ENCODE results near the gene PTPN14.
A peak's percentile ranks its signal among the peaks of the same experiment; 100 is the strongest.

Gene PTPN14

DNA sequence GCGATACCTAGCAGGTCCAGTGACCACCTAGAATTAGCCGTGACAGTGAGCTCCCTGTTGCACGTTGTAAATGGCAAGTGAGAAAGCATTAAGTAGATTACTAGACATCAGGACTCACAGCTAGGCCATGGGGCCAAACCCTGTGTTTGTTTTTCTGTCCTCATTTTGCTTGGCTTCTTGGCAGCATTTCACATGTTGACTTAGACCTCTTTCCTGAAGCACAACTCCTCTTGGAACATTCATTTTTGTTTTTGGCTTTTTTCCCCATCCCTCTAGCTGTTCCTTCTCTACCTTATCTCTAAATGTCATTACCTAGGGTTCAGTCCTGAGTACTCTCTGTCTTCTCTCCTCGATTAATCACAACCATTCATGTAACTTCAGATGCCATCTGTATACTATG, 16.9 kb upstream of the PTPN14 start:
- no peak for DNase-seq (ENCODE audit: low spot score)

DNA sequence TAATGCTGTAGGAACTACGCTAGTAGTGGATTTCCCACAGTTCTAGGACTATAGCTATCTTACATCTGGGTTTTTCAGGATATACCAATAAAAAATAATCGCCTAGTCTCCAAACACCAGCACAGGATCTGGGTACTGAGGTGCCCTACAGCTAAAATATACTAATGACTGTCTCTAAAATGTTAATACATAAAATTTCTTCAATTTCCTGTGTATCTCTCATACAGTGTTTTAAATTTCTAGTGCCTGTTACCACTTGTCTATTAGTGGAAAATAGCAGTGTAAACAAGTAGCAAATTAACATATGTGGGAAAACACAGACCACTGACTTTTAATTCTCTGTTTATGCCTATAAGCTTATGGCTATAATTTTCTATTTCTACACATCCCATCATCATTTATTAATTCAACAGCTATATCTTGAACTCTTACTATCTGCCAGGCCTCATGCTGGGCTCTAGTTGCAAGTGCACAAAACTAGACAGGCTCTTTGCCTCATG, 16.1 kb upstream of the PTPN14 start:
- DNase-seq (ENCODE audit: low spot score): no peak

DNA sequence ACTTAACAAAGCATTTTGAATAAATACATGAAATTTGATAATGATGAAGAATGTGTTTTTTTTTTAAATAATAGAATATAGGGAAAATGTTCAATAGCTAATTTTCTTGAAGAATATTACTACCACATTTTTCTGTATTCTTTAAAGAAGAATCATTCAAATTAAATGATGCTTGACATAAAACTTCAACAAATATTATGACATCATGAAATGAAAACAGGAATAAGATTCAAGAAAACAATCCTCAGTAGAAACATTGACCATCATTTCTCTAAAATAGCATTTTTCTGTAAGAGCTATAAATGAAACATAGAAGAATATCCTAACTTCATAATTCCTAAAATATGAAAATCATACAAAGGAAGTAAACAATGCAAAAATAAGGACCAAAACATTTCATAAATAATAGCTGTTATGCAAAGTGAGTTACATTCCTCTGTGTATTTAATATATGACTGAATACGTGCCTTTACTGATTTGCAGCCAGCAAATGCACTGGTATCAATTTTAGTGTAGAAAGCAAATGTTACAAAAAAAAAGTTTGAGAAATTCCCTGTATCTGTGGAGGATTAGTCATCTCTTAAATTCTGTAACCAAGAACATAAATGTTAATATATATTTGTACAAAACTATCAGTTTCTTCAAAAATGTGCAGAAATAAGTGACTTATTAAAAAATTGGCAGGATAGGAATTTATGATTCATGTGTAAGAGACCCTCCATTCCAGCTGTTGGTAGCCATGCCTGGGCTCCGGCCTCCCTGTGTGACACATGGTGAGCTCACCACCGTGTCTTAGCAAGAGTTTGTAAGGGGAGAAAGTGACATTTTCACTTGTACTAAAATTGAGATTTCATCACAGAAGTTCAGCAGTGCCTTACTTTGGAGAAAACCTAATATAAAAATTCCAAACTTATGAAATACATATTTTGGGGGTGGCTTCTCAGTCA, 15.0 kb upstream of the PTPN14 start:
- no peak for DNase-seq (ENCODE audit: low spot score)

DNA sequence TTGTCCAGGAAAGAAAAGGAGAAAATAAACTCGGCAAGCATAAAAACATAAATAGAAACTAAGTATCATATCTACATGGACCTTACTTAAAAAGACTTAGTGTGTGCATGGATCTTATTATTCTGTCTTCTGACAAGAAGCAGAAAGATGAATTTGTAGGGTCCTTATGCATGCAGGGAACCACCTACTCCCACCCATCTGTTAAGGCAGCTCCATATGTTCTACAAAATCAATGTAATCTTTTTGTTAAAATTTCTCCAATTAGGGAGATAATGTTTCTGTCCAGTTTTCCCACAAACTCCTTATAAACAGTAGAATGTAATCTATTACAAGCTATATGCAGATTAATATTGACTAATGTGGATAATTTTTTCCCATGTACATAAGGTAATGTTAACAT, 13.9 kb upstream of the PTPN14 start:
- DNase-seq (ENCODE audit: low spot score): no peak

DNA sequence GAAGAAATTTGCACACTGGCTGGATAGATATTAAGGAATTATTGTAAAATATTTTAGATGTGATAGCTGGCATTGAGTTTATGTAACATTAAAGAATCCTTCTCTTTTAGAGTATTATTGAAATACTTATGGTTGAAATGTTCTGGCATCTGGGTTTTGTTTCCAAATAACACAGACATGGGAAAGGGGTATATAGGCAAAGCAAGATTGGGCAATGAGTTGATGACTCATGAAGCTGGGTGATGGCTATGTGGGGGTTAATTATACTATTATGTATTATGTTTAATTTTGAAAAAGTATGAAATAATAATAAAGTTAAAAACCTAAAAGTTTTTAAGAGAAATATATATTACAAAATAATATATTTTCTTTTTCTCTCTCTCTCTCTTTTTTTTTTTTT, 12.5 kb upstream of the PTPN14 start:
- DNase-seq (ENCODE audit: low spot score): no peak

DNA sequence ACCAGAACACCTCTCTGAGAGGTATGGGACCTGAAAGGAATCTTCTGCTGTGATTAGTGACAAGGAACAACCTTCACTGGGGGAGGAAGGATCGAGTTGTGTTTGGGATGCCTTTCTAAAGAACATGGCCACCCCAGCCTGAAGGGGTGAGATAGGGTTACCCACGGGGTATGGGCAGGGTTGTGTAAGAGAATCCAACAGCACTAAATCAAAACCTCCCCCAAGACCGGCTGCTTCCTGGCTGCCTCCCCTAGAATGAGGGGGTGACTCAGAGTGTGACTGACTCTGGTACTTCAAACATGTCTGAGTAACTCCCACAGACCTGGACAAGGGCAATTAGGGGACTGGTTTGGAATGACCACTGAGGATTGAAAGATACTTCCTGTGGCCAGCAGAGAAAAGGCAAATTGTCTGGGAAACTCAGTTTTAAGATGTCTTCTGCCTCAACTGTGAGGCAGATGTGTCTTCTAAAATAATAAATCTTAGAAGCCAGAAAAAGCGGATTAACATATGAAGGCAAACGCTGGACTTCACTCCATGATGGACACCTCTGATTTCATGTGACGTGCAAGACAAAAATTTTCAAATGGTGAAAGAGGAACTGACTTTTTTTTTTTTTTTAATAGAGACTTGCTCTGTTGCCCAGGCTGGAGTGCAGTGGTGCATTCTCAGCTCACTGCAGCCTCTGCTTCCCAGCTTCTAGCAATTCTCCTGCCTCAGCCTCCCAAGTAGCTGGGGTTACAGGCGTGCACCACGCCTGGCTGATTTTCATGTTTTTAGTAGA, 6.7 kb upstream of the PTPN14 start:
- no peak for DNase-seq (ENCODE audit: low spot score)

DNA sequence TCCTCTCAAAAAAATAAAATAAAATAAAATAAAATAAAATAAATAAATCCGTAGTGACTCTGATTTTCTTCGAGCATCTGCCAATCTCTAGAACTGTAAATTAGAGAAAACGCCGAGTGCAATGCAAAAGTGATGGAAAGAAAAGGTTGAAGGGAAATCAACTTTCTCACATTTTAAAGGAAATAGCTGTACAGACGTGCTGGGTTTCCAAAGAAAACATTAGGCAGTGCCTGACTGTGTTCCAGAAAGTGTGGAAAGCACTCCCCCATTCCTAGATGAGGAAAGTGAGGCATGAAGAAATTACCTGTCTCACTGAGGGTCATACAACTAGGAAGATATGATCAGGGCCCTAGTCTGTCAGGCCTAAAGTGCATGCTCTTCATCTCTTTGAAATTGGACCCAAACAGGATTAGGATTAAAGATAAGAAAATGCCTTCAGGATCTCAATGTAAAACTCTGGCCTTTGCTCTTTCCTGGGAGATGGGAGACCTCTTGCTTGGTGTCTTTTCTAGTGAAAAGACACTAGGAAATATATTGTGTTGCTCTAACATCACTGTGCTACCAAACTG, 1.8 kb upstream of the PTPN14 start:
- DNase-seq (ENCODE audit: low spot score): no peak

DNA sequence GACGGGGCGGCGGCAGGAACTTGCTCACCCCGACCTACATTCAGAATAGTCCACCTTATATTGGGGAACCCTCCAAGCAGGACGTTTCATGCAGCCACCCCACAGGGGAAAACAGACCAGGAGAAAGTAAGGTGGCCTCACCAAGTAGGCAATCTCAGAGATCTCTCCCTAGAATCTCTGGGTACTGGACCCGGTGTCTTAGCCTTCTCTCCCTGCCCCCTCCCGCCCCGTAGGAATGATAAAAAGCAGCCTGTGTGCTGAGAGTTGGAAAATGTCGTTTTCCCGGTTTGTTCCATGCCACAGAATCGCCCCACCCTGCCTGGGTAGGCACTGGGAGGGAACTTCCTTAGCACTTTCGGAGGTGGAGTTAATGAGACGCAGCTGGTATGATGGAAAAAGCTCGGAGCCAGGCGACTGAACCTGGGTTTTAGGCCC, 789 bp upstream of the PTPN14 start:
- DNase-seq (ENCODE audit: low spot score): peak; percentile 35

DNA sequence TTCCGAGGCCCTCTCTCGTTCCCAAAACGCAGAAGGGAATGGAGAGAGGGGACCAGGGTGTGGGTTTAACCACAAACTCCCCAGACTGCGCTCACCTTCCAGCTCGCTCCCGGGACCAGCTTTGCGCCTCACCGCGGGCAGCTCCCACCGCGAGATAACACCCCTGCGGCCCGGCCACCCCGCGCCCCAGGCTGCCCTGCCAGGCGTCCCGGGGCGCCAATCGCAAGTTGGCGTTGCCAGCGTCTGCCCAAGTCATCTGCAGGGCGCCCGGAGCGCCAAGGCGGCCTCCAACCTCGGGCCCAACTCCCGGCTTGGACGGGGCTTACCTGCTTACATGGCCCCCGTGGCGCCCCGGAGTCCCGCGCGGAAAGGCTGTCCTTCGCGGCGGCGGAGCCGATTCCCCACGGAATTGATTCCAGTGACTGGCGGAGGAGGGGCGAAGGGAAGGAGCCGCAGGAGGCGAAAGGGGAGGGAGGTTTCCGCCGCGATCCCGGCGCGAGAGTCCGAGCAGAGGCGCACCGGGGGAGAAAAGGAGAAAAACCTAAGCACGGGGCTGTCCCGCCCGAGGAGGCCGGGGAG, 456 bp downstream of the PTPN14 start:
- DNase-seq (ENCODE audit: low spot score): no peak

DNA sequence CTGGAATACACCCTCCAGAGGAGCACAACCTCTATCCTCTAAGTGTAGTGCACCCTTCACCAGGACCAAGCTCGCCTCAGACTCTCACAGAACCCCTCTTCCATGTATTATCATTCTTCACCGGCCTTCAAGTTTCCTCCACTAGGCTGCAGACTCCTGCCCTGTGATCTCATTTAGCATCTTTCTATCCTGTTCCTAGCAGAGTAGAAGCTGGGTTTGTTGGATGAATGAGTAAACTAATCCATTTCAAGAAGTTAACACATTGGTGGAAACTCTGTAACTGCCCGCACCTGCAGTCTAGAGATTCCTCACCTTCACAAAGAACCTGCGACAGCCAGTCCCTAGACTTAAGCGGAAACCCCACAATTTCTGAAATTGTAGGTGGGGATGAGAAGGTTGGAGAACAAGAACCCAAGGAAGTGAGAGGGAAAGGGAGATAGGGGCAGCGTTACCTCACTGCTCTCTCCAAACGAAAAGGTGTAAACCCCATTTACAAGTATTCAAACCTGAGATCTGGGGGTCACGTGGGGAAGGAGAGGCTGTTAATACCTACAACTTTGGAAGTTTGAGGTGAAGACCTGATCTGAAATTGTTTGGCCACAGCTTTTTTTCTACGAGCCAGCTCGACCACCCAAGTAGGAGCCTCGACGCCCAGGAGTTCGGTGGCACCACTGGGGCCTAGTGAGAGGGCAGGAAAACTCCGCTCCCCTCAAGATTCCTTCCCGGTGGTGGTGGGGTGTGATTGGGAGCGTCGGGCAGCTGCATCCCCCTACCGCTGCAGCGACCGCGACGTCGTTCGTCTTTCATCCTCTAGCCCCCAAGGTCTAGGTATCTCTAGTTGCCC, 1.2 kb downstream of the PTPN14 start:
- DNase-seq (ENCODE audit: low spot score): no peak

DNA sequence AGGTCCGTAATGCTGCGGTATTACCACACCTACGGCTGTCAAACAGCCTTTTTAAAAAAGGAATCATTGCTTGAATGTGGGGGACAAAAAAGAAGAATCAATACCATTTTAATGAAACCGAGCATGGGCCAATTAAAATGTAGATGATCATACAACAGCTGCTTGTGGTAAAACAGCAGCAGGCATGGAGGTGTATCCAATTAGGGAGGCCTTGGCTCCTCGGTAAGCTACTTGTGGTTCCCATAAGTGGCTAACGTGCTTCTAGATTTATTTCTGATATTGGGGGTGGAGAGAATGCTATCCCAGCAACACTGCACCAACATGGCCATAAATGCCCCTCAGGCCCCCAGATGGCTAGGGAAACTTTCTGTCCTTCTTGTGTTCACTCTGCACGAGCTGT, 1.8 kb downstream of the PTPN14 start:
- DNase-seq (ENCODE audit: low spot score): no peak

DNA sequence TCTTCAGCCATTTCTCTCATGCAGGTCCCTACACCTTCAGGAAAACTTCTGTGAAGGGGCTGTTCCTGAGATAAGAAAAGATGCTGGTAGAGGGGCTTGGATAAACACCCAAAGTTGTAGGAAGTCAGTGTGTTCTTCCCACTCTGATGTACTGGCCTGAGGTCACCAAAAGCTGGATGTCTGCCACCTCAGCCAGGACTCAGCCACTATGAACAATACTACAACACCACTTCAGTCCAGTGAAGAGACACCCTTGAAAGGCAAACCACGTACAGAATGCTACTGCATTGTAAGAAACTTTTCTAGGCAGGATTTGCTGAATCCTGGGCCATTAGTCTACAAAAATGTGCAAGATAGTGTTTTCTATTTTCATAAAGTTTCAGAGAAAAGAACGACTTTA, 2.4 kb downstream of the PTPN14 start:
- DNase-seq (ENCODE audit: low spot score): peak; percentile 52

DNA sequence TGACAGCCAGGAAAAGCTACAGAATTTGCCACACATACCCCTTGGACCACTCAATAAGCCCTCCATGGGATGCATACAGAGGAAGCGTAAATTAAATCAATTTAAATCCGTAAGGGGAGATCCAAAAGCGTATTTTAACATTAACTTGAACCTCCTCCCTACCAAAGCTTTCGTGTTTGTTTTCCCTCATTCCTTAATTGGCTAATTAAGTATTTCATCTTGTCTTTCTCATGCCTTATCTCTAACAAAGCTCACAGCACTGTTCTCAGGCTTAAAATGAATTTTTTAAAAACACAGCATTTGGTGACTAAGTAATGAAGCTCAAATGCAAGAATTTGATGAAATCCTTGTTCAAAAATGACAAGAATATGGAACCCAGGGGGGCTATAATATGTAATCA, 3.1 kb downstream of the PTPN14 start:
- no peak for DNase-seq (ENCODE audit: low spot score)

DNA sequence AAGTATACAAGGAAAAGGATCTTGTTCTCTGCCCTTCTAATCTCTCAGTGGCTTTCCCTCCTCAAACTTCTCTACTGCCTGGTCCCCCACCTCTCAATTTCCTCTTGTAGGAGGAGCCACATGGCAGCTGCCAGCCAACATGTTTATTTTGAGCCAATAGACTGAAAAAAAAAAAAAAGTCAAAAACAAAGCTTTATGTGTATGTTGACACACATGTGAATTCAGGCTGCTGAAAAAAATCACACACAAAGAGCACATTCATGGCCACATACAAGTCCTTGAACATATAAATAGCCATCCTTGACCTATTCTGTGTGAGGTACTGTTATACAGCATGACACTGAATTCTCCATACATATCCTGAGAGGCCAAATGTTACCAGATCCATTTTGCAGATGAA, 3.7 kb downstream of the PTPN14 start:
- no peak for DNase-seq (ENCODE audit: low spot score)

DNA sequence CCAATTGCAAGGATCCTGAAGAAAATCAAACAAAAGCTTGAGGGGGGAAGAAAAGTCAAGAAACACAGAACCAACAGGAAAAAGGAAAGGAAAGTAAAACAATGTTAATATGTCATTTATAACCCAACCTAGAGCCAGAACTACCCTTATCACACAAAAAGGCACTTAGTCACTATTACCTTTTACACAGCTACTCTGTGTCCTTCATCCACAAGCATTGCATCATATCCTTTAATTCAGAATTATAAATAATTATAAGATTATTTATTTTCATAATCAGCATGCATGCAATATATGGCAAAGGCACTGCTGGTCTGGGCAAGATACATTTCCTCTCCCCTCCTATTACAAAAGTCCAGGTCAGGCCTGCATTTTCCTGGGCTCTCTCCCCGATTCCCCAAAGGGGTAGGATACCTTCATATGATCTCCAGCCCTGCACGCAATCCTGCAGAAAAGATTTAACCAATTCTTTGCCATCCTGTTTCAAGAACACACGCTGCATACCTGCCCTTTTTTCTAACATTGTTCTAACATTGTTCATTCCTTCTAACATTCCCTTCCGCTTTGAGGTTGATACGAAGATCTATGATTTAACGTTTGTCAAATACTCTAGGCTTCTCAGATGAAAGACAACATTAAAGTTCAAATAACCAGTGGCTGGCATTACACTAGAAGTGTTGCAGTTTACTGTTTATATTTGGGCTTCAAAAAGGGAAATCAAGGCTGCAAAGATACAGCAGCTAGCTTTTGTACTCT, 4.3 kb downstream of the PTPN14 start:
- no peak for DNase-seq (ENCODE audit: low spot score)

DNA sequence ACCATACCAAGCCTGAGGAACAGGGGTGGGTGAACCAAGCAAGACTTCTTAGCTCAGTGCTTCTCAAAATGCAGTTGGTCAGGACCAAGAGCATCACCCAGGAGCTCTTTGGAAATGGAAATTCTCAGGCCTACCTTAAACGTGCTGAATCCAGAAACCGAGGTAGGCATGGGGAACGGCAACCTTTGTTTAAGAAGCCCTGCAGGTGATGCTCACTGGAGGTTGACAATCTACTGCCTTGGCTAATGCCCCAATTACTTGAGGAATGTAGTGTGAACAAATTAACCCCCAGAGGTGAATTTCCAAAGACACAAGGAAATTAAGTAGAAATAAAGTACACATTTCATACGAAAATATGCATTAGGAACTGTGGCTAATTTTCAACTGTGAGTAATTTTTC, 5.3 kb downstream of the PTPN14 start:
- DNase-seq (ENCODE audit: low spot score): no peak

DNA sequence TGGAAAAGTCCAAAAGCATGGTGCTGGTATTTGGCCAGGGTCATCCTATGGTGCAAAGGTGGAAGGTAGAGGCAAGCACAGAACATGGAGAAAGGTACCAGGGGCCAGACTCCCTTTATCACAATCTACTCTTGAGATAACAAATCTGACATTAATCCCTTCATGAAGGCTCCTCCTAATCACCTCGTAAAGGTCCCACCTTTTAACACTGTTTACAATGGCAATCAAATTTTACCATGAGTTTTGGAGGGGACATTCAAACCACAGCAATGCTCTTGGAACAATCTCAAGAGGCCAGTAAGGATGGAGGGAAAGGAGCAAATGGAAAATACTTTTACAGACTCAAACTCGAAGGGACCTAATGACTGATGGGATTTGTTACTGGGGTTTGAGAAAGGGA, 6.1 kb downstream of the PTPN14 start:
- no peak for DNase-seq (ENCODE audit: low spot score)

DNA sequence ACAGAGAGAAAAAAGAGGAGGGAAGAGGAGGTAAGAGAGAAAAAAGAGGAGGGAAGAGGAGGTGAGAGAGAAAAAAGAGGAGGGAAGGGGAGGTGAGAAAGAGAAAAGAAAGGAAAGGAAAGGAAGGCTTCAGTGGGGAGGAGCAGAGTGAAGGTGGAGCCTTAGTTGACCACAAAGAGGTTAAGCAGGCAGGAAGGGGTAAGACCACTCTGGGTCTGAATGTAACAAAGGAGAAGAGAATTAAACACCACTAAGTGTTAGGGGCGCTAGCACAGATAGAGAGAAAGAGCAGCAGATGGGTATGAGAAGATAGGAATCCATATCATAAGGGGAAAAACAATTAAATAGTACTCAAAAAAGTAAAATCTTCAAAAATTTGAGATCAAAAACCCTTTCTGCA, 6.6 kb downstream of the PTPN14 start:
- DNase-seq (ENCODE audit: low spot score): no peak

DNA sequence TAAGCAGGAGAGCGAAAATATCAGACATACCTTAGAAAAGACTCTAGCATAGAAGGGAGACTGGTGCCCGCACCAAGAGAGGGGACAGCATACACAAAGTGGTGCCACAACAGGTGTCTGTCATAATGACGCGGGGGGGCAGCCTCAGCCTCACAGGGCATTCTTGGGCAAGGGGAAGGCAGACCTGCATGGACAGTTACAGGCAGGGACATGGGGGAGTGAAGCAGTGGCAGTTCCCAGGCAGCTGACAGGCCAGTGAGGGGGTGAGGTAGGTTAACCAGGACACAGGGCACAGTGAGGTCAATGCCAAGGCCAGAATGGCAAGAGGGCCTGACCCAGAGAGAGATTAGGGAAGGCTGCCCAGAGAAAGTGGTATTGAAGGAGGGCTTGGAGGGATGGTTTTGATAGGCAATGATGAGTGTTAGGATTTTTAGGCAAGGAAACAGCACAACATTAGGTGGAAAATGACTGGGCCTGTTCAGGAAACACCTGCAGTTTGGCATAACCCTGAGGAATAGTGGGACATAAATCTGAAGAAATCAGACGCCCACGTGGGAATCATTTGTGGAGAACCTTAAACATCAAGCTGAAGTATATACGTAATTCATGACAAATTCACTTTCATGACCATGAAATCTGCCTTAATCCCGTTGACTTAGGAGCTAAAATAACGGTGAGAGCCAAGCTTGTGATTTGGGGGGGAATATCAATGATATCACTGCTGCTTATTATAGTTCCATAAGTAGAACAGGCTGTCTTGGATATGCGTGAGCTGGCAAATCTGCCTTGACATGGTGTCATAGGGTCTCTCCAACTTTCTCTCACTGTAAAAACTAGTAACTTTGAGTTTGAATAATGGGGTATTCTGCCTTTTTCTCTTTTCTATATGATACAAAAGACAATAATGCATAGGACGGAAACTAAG, 8.9 kb downstream of the PTPN14 start:
- no peak for DNase-seq (ENCODE audit: low spot score)

DNA sequence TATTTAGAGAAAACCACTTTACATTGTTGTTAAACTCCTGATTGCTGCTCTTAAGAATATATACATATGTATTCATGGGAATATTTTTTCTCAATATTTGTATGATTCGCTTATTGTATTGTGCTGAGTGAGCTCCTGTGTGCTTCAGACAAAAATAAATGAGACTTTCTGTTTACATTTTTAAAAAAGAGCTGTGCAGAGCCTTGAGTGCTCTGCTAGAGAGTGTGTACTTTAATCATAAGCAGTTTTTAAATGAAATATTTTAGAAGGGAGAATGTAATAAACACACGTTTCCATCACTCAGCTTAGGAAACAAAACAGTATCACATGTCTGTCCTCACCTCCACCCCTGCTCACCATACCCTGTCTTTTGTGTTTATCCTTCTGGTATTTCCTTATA, 9.7 kb downstream of the PTPN14 start:
- no peak for DNase-seq (ENCODE audit: low spot score)

Measured in Ammon's horn (tissue), 1 donor.